Naive thymus-derived CD4-positive, alpha-beta T cell (primary cell): ENCODE data around the gene MAP3K14. TPM values are rescaled to one million over a fixed set of nuclear protein-coding genes. Genes with fewer than 3 reads are reported as not detected.

ENCODE experiments used
- ATAC-seq: fragments of 150-1000 bp; cut with Tn5 transposase; 2 replicates; pipeline ENCODE4 v1.10.0; 2021; ENCODE audit warnings: mild to moderate bottlenecking, moderate library complexity
- CTCF ChIA-PET: fragments of 350-600 bp; sonication (Branson Sonifier 250); formaldehyde crosslinking; loops from one replicate; lab custom pipeline; 2021; ENCODE audit warnings: antibody characterized with exemption; lab: Charles Lee
- POLR2A ChIA-PET: fragments of 350-600 bp; sonication (Branson Sonifier 250); formaldehyde crosslinking; loops from one replicate; lab custom pipeline; 2021; ENCODE audit warnings: antibody characterized with exemption, inconsistent platforms; lab: Charles Lee
- DNase-seq, 9 donors: peaks; one replicate each; pipeline versions ENCODE4 v3.0.0 to v3.0.0-alpha.2; 2020 to 2022; ENCODE audit warnings: mixed read lengths in 1 of 9
- H3K27ac ChIP-seq: one replicate; pipeline ENCODE4 v1.7.0; 2013; ENCODE audit warnings: mild to moderate bottlenecking, low read depth, low read length, moderate library complexity
- H3K27me3 ChIP-seq, 2 donors: one replicate each; pipeline ENCODE4 v1.7.0; 2013; ENCODE audit warnings: low read length in 2 of 2, mild to moderate bottlenecking in 2 of 2, moderate library complexity in 2 of 2; ENCODE audit not compliant: control insufficient read depth in 2 of 2, insufficient read depth in 2 of 2
- H3K36me3 ChIP-seq, 3 experiments: 1 replicate in 2 of 3; 2 replicates in 1 of 3; pipeline ENCODE4 v1.7.0; 2013; ENCODE audit warnings: low read length in 3 of 3, mild to moderate bottlenecking in 3 of 3, moderate library complexity in 1 of 3; ENCODE audit not compliant: insufficient read depth in 3 of 3, control insufficient read depth in 2 of 3
- H3K4me1 ChIP-seq, 2 donors: one replicate each; pipeline ENCODE4 v1.7.0; 2013; ENCODE audit warnings: low read length in 2 of 2, mild to moderate bottlenecking in 2 of 2, moderate library complexity in 1 of 2; ENCODE audit not compliant: control insufficient read depth in 2 of 2, insufficient read depth in 2 of 2
- H3K4me3 ChIP-seq: 2 replicates; pipeline ENCODE4 v1.7.0; 2013; ENCODE audit warnings: mild to moderate bottlenecking, low read length
- H3K9me3 ChIP-seq, 3 experiments: 1 replicate in 2 of 3; 2 replicates in 1 of 3; pipeline ENCODE4 v1.7.0; 2013; ENCODE audit warnings: low read length in 3 of 3; ENCODE audit not compliant: control insufficient read depth in 2 of 3
- H3K27ac Mint-ChIP-seq, 9 donors: one replicate each; pipeline ENCODE4 v1.8.0; 2020 to 2022; ENCODE audit warnings: mixed read lengths in 9 of 9, mild to moderate bottlenecking in 8 of 9, moderate library complexity in 5 of 9, inconsistent platforms in 2 of 9
- H3K27me3 Mint-ChIP-seq, 5 donors: one replicate each; pipeline ENCODE4 v1.8.0; 2021 to 2022; ENCODE audit warnings: mixed read lengths in 5 of 5, mild to moderate bottlenecking in 1 of 5
- H3K36me3 Mint-ChIP-seq, 5 donors: one replicate each; pipeline ENCODE4 v1.8.0; 2020 to 2022; ENCODE audit warnings: mixed read lengths in 5 of 5, mild to moderate bottlenecking in 3 of 5, inconsistent platforms in 1 of 5
- H3K4me1 Mint-ChIP-seq, 7 donors: one replicate each; pipeline ENCODE4 v1.8.0; 2020 to 2022; ENCODE audit warnings: mixed read lengths in 7 of 7, mild to moderate bottlenecking in 3 of 7, inconsistent platforms in 1 of 7
- H3K4me3 Mint-ChIP-seq, 10 donors: one replicate each; pipeline ENCODE4 v1.8.0; 2020 to 2022; ENCODE audit warnings: mild to moderate bottlenecking in 10 of 10, mixed read lengths in 10 of 10, moderate library complexity in 6 of 10, inconsistent platforms in 2 of 10
- H3K9me3 Mint-ChIP-seq, 11 donors: one replicate each; pipeline ENCODE4 v1.8.0; 2020 to 2022; ENCODE audit warnings: mixed read lengths in 11 of 11, mild to moderate bottlenecking in 4 of 11, inconsistent platforms in 1 of 11, moderate library complexity in 1 of 11
- intact Hi-C, 2 donors: fragments of 100-400 bp; cut with micrococcal nuclease; formaldehyde crosslinking; loops; one replicate each; pipeline ENCODE4 v1.15.1; 2023
- polyA plus RNA-seq, 2 donors: library from polyadenylated mRNA; unstranded; fragments of 300-500 nt; fragmentation: Illumina TruSeq; gene quantifications; one replicate each; pipeline ENCODE4 v1.2.3, GENCODE V29; 2021
- total RNA-seq, 6 experiments: library from RNA in 5 of 6; stranded (reverse) in 5 of 6; gene quantifications; 1 replicate in 5 of 6; 2 replicates in 1 of 6; pipeline ENCODE4 v1.2.3 and lab custom pipeline; 2021 to 2026

Gene MAP3K14
- total and polyA plus RNA-seq, 7 experiments from 2014 or later = 2.4 to 39.8 (median 31.5) TPM

- intact Hi-C loops = no loop called here
These were observed 9.0 kb upstream of the MAP3K14 start for GRCh38 chr17:45325810-45326209.

DNA sequence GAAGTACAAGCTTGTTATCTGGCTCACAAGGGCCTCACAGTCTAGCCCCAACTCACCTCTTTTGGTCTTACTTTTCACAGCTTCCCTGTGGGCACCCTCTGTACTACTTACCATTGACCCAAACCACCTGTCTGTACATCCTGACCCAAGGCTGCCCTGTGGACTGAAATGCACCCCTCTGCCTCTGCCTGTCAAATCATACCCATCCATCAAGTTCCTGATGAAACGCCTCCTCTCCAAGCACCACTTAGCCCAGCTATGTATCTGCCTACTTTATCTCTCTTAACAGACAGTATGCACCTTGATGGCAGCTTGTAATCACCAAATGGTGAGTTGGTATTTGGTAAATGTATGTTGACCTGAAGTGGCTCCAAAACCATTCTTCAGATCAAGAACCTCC, 7.5 kb upstream of the MAP3K14 start:
- H3K4me1 Mint-ChIP-seq = peaks cover 20 to 34% (median 29%) of the 10 kb centered on the region in 7 donors
- peak overlapping the region in 3 of 9 donors; percentile 18 to 69 (median 65) for H3K27ac Mint-ChIP-seq
- ChIA-PET CTCF (interaction anchor here (1.1 kb wide), 1 partner anchor 61 kb away, joined by 4 read pairs; no protein-coding TSS in a partner anchor), POLR2A (no interaction called here)
- H3K27me3 ChIP-seq = no peaks in the 10 kb centered on the region
- no peaks in the 10 kb centered on the region for H3K9me3 Mint-ChIP-seq
- intact Hi-C loops = no loop called here
- H3K4me3 Mint-ChIP-seq = no peak overlapping the region
- no peak overlapping the region for H3K4me3 ChIP-seq
- no peak overlapping the region for H3K27ac ChIP-seq
- H3K36me3 Mint-ChIP-seq = no peaks in the 10 kb centered on the region
- no peaks in the 10 kb centered on the region for H3K9me3 ChIP-seq
- no peaks in the 10 kb centered on the region for H3K36me3 ChIP-seq
- peaks cover 0 to 7% (median 0%) of the 10 kb centered on the region in 5 donors for H3K27me3 Mint-ChIP-seq
- peaks cover 16 to 22% of the 10 kb centered on the region in 2 donors for H3K4me1 ChIP-seq
- ATAC-seq = no peak
- no peak for DNase-seq

More at GRCh38 chr17:45325810-45326209, 9.0 kb upstream of the MAP3K14 start:
- H3K36me3 Mint-ChIP-seq = no peaks in the 10 kb centered on the region
- Histone ChIP-seq H3K27ac (no peak overlapping the region), H3K4me3 (no peak overlapping the region), H3K36me3 (no peaks in the 10 kb centered on the region), H3K27me3 (no peaks in the 10 kb centered on the region), H3K4me1 (peaks cover 8 to 10% of the 10 kb centered on the region in 2 donors), H3K9me3 (no peaks in the 10 kb centered on the region)
- H3K4me3 Mint-ChIP-seq = no peak overlapping the region
- ATAC-seq (no peak), DNase-seq (no peak)
- peaks cover 14 to 20% (median 17%) of the 10 kb centered on the region in 7 donors for H3K4me1 Mint-ChIP-seq
- H3K27ac Mint-ChIP-seq = no peak overlapping the region
- POLR2A ChIA-PET = interaction anchor here (0.9 to 1.2 kb wide), 3 partner anchors 8 to 13 kb away, joined by 3 to 5 read pairs (median 3); no protein-coding TSS in a partner anchor
- CTCF ChIA-PET = interaction anchor here (1.2 to 1.6 kb wide), 2 partner anchors 8 to 20 kb away, joined by 3 to 5 read pairs; no protein-coding TSS in a partner anchor
- H3K27me3 Mint-ChIP-seq = peaks cover 0 to 7% (median 0%) of the 10 kb centered on the region in 5 donors
- H3K9me3 Mint-ChIP-seq = no peaks in the 10 kb centered on the region

- peaks cover 0 to 2% (median 0%) of the 10 kb centered on the region in 11 donors for H3K9me3 Mint-ChIP-seq
- Histone ChIP-seq H3K27me3 (no peaks in the 10 kb centered on the region), H3K36me3 (no peaks in the 10 kb centered on the region), H3K4me3 (no peak overlapping the region), H3K9me3 (no peaks in the 10 kb centered on the region), H3K4me1 (peaks cover 27 to 38% of the 10 kb centered on the region in 2 donors), H3K27ac (no peak overlapping the region)
- ChIA-PET CTCF (no interaction called here), POLR2A (no interaction called here)
- peak overlapping the region in 6 of 9 donors; percentile 6 to 97 (median 48) for H3K27ac Mint-ChIP-seq
- H3K4me1 Mint-ChIP-seq = peaks cover 30 to 56% (median 48%) of the 10 kb centered on the region in 7 donors
- H3K4me3 Mint-ChIP-seq = peak overlapping the region in 5 of 10 donors; percentile 22 to 55 (median 32)
- DNase-seq (no peak), ATAC-seq (no peak)
- peaks cover 0 to 7% (median 0%) of the 10 kb centered on the region in 5 donors for H3K27me3 Mint-ChIP-seq
- H3K36me3 Mint-ChIP-seq = no peaks in the 10 kb centered on the region
- intact Hi-C loops = no loop called here
These were observed 5.3 kb upstream of the MAP3K14 start for GRCh38 chr17:45322168-45322567.

- CTCF ChIA-PET = no interaction called here
- H3K27me3 Mint-ChIP-seq = peaks cover 0 to 6% (median 0%) of the 10 kb centered on the region in 5 donors
- Histone ChIP-seq H3K4me3 (no peak overlapping the region), H3K9me3 (no peaks in the 10 kb centered on the region), H3K4me1 (peaks cover 27 to 38% of the 10 kb centered on the region in 2 donors), H3K27ac (no peak overlapping the region), H3K36me3 (no peaks in the 10 kb centered on the region), H3K27me3 (no peaks in the 10 kb centered on the region)
- peaks cover 0 to 2% (median 0%) of the 10 kb centered on the region in 5 donors for H3K36me3 Mint-ChIP-seq
- peaks cover 30 to 57% (median 50%) of the 10 kb centered on the region in 7 donors for H3K4me1 Mint-ChIP-seq
- peak overlapping the region; percentile 36 to 97 (median 63) for H3K27ac Mint-ChIP-seq
- intact Hi-C loops = no loop called here
- ATAC-seq = no peak
- DNase-seq = no peak
- peak overlapping the region in 8 of 10 donors; percentile 4 to 68 (median 55) for H3K4me3 Mint-ChIP-seq
- H3K9me3 Mint-ChIP-seq = peaks cover 0 to 4% (median 0%) of the 10 kb centered on the region in 11 donors
- POLR2A ChIA-PET = interaction anchor here (0.5 to 1.4 kb wide), 6 partner anchors 8 to 86 kb away, joined by 3 to 4 read pairs (median 3); no protein-coding TSS in a partner anchor
These were observed 4.2 kb upstream of the MAP3K14 start for GRCh38 chr17:45320931-45321461.

GRCh38 chr17:45320349-45320930, 3.6 kb upstream of the MAP3K14 start:
- Histone ChIP-seq H3K27ac (no peak overlapping the region), H3K4me1 (peaks cover 27 to 38% of the 10 kb centered on the region in 2 donors), H3K9me3 (no peaks in the 10 kb centered on the region), H3K27me3 (no peaks in the 10 kb centered on the region), H3K36me3 (no peaks in the 10 kb centered on the region), H3K4me3 (peak overlapping the region; percentile 1)
- ATAC-seq = no peak
- CTCF ChIA-PET = interaction anchor here (0.8 to 1.3 kb wide), 2 partner anchors 25 to 65 kb away, joined by 3 read pairs; no protein-coding TSS in a partner anchor
- Mint-ChIP-seq H3K4me1 (peaks cover 35 to 63% (median 56%) of the 10 kb centered on the region in 7 donors), H3K27ac (peak overlapping the region in 7 of 9 donors; percentile 1 to 97 (median 63)), H3K27me3 (peaks cover 0 to 4% (median 0%) of the 10 kb centered on the region in 5 donors), H3K4me3 (peak overlapping the region in 9 of 10 donors; percentile 5 to 68 (median 48)), H3K36me3 (peaks cover 0 to 7% (median 0%) of the 10 kb centered on the region in 5 donors), H3K9me3 (peaks cover 0 to 4% (median 0%) of the 10 kb centered on the region in 11 donors)
- DNase-seq = no peak
- intact Hi-C loops = no loop called here
- POLR2A ChIA-PET = interaction anchor here (0.5 to 1.4 kb wide), 6 partner anchors 9 to 85 kb away, joined by 3 to 4 read pairs (median 3); no protein-coding TSS in a partner anchor

DNA sequence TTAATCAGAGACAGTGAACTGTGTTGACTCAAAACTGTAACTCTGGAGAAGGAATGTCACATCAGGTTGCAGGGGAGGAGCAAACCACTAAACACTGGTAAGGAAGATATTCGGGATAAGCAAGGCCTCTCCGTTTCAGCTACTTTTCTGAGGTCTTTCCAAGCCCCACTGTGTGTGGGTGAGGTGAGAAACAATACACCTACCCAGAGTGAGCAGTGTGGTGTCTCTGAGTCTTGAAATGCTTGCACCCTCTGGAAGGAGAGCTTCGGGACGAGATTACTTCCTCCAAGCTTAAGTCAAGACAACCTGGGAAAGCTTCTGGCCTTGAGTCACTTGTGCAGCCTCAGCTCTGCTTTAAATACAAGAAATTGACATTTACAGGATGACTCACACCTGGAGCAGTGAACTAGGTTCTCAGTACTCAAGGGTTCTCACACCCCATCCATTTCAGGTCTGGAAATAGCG, 2.5 kb upstream of the MAP3K14 start:
- Mint-ChIP-seq H3K9me3 (peaks cover 0 to 4% (median 0%) of the 10 kb centered on the region in 11 donors), H3K27ac (peak overlapping the region; percentile 21 to 97 (median 90)), H3K36me3 (peaks cover 0 to 15% (median 0%) of the 10 kb centered on the region in 5 donors), H3K4me3 (peak overlapping the region in 8 of 10 donors; percentile 41 to 74 (median 64)), H3K27me3 (peaks cover 0 to 4% (median 0%) of the 10 kb centered on the region in 5 donors), H3K4me1 (peaks cover 43 to 72% (median 67%) of the 10 kb centered on the region in 7 donors)
- Histone ChIP-seq H3K4me3 (no peak overlapping the region), H3K27ac (peak overlapping the region; percentile 70), H3K9me3 (no peaks in the 10 kb centered on the region), H3K4me1 (peaks cover 28 to 38% of the 10 kb centered on the region in 2 donors), H3K27me3 (no peaks in the 10 kb centered on the region), H3K36me3 (no peaks in the 10 kb centered on the region)
- ATAC-seq (no peak), DNase-seq (no peak)
- intact Hi-C loops = loop anchor here (5.0 to 10.0 kb wide), 7 partner anchors 57 to 1104 kb away; partner anchors contain the start of genes KANSL1 (in 2 of the 2), DCAKD (in 1 of the 2), HEXIM1 (in 1 of the 2) and SPATA32 (in 1 of the 2)
- CTCF ChIA-PET = interaction anchor here (0.7 to 1.3 kb wide), 4 partner anchors 10 to 184 kb away, joined by 3 read pairs; partner anchors contain the start of gene ACBD4
- POLR2A ChIA-PET = interaction anchor here (0.7 to 1.7 kb wide), 5 partner anchors 12 to 98 kb away, joined by 3 to 6 read pairs (median 3); partner anchors contain the start of gene FMNL1
